ENCODE results near the gene EXOC1. TPM values are rescaled to one million over a fixed set of nuclear protein-coding genes. Genes with fewer than 3 reads are reported as not detected.

Gene EXOC1
- total RNA-seq, 1 donor from 2014 or later, result 13.6 TPM

DNA sequence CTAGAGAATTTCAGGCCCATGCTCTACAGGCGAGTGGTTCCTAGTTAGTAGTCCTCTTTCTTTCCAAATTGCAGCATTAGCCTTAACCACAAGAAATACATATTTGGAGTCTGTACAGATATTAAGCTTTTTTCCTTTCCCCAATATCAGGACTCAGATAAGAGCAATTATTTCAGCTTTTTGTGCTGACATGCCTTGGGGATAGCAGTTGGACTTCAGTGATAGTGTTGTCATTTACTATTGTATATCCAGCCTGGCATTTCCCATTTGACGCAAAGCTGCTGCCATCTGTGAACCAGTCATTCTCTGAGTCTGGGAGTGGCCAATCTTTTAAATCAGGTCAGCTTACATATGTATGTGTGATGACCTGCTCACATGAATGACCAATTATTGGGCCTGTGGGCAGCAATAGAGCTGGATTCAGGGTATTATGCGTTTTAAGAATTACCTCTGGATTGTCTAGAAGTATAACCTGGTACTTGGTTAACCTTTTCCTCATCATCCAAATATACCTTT, 88.5 kb downstream of the EXOC1 start:
- H3K4me3 ChIP-seq, result no peak overlapping the region
- H3K9me3 ChIP-seq, result no peaks in the 10 kb centered on the region
- TF ChIP-seq, protein P1, sequence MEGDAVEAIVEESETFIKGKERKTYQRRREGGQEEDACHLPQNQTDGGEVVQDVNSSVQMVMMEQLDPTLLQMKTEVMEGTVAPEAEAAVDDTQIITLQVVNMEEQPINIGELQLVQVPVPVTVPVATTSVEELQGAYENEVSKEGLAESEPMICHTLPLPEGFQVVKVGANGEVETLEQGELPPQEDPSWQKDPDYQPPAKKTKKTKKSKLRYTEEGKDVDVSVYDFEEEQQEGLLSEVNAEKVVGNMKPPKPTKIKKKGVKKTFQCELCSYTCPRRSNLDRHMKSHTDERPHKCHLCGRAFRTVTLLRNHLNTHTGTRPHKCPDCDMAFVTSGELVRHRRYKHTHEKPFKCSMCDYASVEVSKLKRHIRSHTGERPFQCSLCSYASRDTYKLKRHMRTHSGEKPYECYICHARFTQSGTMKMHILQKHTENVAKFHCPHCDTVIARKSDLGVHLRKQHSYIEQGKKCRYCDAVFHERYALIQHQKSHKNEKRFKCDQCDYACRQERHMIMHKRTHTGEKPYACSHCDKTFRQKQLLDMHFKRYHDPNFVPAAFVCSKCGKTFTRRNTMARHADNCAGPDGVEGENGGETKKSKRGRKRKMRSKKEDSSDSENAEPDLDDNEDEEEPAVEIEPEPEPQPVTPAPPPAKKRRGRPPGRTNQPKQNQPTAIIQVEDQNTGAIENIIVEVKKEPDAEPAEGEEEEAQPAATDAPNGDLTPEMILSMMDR (IDR thresholded peaks at IDR 0.05), result no peak
- peaks cover 0 to under 1% of the 10 kb centered on the region in 2 donors for H3K4me1 ChIP-seq
- no peak for DNase-seq (ENCODE audit: low spot score in 2 of 2)
- H3K27ac ChIP-seq, result no peak overlapping the region
- intact Hi-C loops (cut with DNase I), result no loop called here
- H3K27me3 ChIP-seq, result no peaks in the 10 kb centered on the region
- no peaks in the 10 kb centered on the region for H3K36me3 ChIP-seq

DNA sequence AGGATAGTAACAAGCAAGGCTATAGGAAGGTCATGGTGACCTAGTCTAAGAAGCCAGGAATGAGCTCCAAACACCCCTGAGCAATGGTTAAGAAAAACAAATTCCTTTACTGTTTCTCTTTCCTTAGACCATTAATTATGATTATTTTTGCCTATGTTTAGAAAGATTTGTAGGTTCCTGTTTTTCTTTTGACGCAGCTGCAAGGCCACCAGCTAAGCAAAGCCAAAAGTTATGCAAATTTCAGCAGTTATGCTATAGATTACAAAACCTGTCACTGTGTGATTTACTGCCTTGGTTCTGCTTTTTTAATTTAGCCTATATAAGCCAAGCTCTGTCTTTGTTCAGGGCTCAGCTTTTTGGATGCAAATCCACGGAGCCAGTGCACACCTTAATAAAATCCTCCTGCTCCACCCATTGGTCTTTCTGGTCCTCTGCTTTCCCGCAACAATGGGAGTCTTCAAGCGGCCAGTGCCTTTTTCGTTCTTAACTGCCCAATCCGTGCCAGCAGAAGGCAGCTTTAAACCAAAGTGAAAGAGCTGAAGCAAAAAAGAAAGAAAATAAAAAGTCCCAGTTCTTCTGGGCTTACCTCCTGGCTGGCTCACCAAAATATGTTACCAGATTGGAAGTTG, 93.9 kb downstream of the EXOC1 start:
- TF ChIP-seq, protein P1 (IDR thresholded peaks at IDR 0.05), result no peak
- Histone ChIP-seq H3K27me3 (no peaks in the 10 kb centered on the region), H3K9me3 (no peaks in the 10 kb centered on the region), H3K27ac (peak overlapping the region; percentile 90 to 93), H3K36me3 (peaks cover 0 to under 1% of the 10 kb centered on the region in 2 donors), H3K4me1 (peaks cover 0 to 15% of the 10 kb centered on the region in 2 donors), H3K4me3 (peak overlapping the region; percentile 61 to 98)
- no peak for DNase-seq (ENCODE audit: low spot score in 2 of 2)
- intact Hi-C loops (cut with DNase I), result loop anchor here (5.0 kb wide), 6 partner anchors 55 to 1030 kb away; partner anchors contain the start of genes AASDH, CLOCK, NOA1 and POLR2B

GRCh38 chr4:55947912-55948725, 94.7 kb downstream of the EXOC1 start:
- Histone ChIP-seq H3K27me3 (no peaks in the 10 kb centered on the region), H3K27ac (peak overlapping the region; percentile 90 to 93), H3K4me3 (peak overlapping the region; percentile 61 to 98), H3K36me3 (peaks cover 0 to 2% of the 10 kb centered on the region in 2 donors), H3K4me1 (peaks cover 0 to 15% of the 10 kb centered on the region in 2 donors), H3K9me3 (no peaks in the 10 kb centered on the region)
- TF ChIP-seq, protein P1 (IDR thresholded peaks at IDR 0.05), result no peak
- intact Hi-C loops (cut with DNase I), result loop anchor here (1.0 to 5.0 kb wide), 9 partner anchors 56 to 1029 kb away; partner anchors contain the start of genes AASDH, CLOCK, EXOC1 and NOA1
- no peak for DNase-seq (ENCODE audit: low spot score in 2 of 2)

DNA sequence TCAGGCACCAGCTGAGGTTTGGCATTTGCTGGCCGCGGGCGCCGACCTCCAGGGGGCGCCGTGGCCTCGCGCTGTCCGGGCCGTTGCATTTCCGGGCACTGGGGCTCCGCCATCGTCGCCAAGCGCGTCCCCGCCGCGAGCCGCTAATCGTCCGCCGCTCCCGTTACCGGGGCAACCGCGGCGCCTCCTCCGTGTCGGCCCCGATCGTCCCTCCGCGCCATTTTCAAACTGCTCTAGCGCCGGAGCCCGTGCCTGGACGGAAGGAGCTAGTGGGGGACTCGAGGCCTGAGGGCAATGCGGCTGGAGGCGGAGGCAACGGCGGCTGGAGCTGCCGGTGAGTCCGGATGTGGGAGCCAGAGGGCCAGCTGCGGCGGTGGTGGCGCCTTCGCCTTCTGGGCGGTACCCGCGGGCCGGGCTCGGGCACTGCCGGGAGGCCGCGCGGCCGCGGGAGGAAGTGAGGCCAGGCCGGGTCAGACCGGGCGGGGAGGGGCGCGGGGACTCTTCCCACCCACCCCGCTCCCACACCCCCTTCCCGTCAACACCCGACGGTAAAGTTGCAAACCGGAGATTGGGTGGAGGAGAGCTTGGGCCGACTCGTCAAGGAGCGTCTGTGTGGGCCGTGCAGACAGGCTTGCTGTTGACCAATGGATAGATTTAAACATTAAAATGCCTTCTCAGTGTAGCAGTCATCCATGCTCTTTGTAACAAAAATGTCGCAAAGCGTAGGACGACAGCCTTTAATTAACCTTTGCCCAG, 95.5 kb downstream of the EXOC1 start, which contains the start of gene CEP135:
TSS of gene CEP135 (plus strand) at position 220 of the 756 bp plus-strand sequence. CDS start 3,186 bp downstream, outside the sequence.
- H3K4me3 ChIP-seq, result peak within 1 kb of the TSS; percentile 61 to 98
- peak; percentile 72 to 95 for DNase-seq (ENCODE audit: low spot score in 2 of 2)
- H3K4me1 ChIP-seq, result peaks cover 0 to 15% of the 10 kb centered on the region in 2 donors
- H3K27ac ChIP-seq, result peak within 1 kb of the TSS; percentile 90 to 93
- peaks cover 3 to 4% of the 10 kb centered on the region in 2 donors for H3K36me3 ChIP-seq
- intact Hi-C loops (cut with DNase I), result loop anchor here (1.0 to 5.0 kb wide), 9 partner anchors 57 to 1028 kb away; partner anchors contain the start of genes AASDH, CLOCK, EXOC1 and NOA1
- TF ChIP-seq, protein P1 (IDR thresholded peaks at IDR 0.05), result peak; percentile 88 to 94 (median 93)
- H3K9me3 ChIP-seq, result no peaks in the 10 kb centered on the region
- H3K27me3 ChIP-seq, result no peaks in the 10 kb centered on the region

DNA sequence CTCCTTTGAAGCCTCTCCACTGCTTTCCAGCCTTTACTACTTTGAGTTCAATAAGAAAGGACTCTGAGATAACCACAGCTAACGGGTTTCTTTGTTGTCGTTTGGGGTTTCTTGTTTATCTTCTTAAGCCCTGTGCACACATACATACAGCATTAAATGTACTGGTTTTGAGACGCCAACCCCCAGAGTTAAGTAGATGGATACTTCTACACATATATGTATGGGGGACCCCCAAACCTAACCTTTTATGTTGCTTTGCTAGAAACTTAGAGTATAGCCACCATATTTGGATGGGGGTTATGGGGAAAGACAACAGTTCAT, 96.0 kb downstream of the EXOC1 start:
- TF ChIP-seq, protein P1 (IDR thresholded peaks at IDR 0.05), result no peak
- Histone ChIP-seq H3K4me1 (peaks cover 0 to 15% of the 10 kb centered on the region in 2 donors), H3K36me3 (peaks cover 3 to 8% of the 10 kb centered on the region in 2 donors), H3K4me3 (peak overlapping the region; percentile 61 to 98), H3K27me3 (no peaks in the 10 kb centered on the region), H3K27ac (peak overlapping the region; percentile 90 to 93), H3K9me3 (no peaks in the 10 kb centered on the region)
- intact Hi-C loops (cut with DNase I), result loop anchor here (2.0 to 5.0 kb wide), 7 partner anchors 57 to 1028 kb away; partner anchors contain the start of genes AASDH, CLOCK, NOA1 and POLR2B
- DNase-seq (ENCODE audit: low spot score in 2 of 2), result no peak
